Body of pancreas (tissue), 4 donors: ENCODE measurements around the gene ZBTB12.

Source experiments
- CTCF ChIP-seq, 7 experiments: fragments of 450-650 bp in 4 of 7; fragments of 200-600 bp in 3 of 7; sonication (generic) in 3 of 7; IDR thresholded peaks; one replicate each; pipeline ENCODE4 v1.5.1; 2016 to 2019; ENCODE audit warnings: antibody characterized with exemption in 7 of 7
- POLR2A ChIP-seq, 3 donors: fragments of 450-650 bp; IDR thresholded peaks; one replicate each; pipeline ENCODE4 v1.6.1; 2016; ENCODE audit warnings: antibody characterized with exemption in 3 of 3, mild to moderate bottlenecking in 2 of 3

GRCh38 chr6:31884528-31885035 is 17.3 kb downstream of the ZBTB12 start:
- TF ChIP-seq CTCF (IDR thresholded peaks at IDR 0.05): no peak
- no peak for TF ChIP-seq POLR2A (IDR thresholded peaks at IDR 0.05)
